HepG2 (cell line): ENCODE results near the gene TMEM50B. TPM values are rescaled to one million over a fixed set of nuclear protein-coding genes. Genes with fewer than 3 reads are reported as not detected.
A peak's percentile ranks its signal among the peaks of the same experiment; 100 is the strongest.

Source experiments
- ETV5 ChIP-seq: IDR thresholded peaks from 2 replicates; pipeline ENCODE4 v1.6.1; 2018; ENCODE audit warnings: missing biosample characterization, missing genetic modification reagents, inconsistent platforms, borderline replicate concordance
- HMGXB4 ChIP-seq, 2 experiments: sonication (generic) in 1 of 2; formaldehyde crosslinking in 1 of 2; IDR thresholded peaks; 2 replicates each; pipeline versions ENCODE4 v1.4.0 to v1.6.1; 2018 to 2020; ENCODE audit warnings: missing genetic modification reagents in 2 of 2, borderline replicate concordance in 1 of 2, low read depth in 1 of 2, mild to moderate bottlenecking in 1 of 2, missing biosample characterization in 1 of 2
- MYC ChIP-seq: sonication (generic); formaldehyde crosslinking; IDR thresholded peaks from 2 replicates; pipeline ENCODE4 v1.9.0; 2021; ENCODE audit warnings: missing genetic modification reagents, borderline replicate concordance
- NR2F6 ChIP-seq, 2 experiments: IDR thresholded peaks; 2 replicates each; pipeline ENCODE4 v1.6.1; 2016; ENCODE audit warnings: antibody characterized with exemption in 1 of 2, mild to moderate bottlenecking in 1 of 2
- TFDP1 ChIP-seq: IDR thresholded peaks from 2 replicates; pipeline ENCODE4 v1.6.1; 2016; ENCODE audit warnings: missing compliant biosample characterization, missing genetic modification reagents, borderline replicate concordance
- YEATS4 ChIP-seq: sonication (generic); formaldehyde crosslinking; IDR thresholded peaks from 2 replicates; pipeline ENCODE4 v1.4.0; 2020; ENCODE audit warnings: missing genetic modification reagents, borderline replicate concordance
- ZNF44 ChIP-seq: sonication (generic); formaldehyde crosslinking; IDR thresholded peaks from 2 replicates; pipeline ENCODE4 v1.5.1; 2020; ENCODE audit warnings: mild to moderate bottlenecking, missing genetic modification reagents
- ZNF607 ChIP-seq: sonication (generic); formaldehyde crosslinking; IDR thresholded peaks from 2 replicates; pipeline ENCODE4 v1.5.1; 2020; ENCODE audit warnings: missing genetic modification reagents, mild to moderate bottlenecking, borderline replicate concordance
- ZNF720 ChIP-seq: sonication (generic); formaldehyde crosslinking; IDR thresholded peaks from 2 replicates; pipeline ENCODE4 v1.4.0; 2020; ENCODE audit warnings: missing genetic modification reagents
- polyA plus RNA-seq, 8 experiments: library from polyadenylated mRNA; depleted of rRNA in 3 of 8; stranded (reverse) in 7 of 8; unstranded in 1 of 8; fragments of >200 nt; fragmentation: Illumina TruSeq in 4 of 8; extraction: Trizol in 4 of 8; gene quantifications; 2 replicates each; pipeline versions ENCODE4 v1.2.1 to v1.2.3, GENCODE V29; 2011 to 2016; ENCODE audit warnings: low read depth in 4 of 8, missing spikeins in 1 of 8, mixed read lengths in 1 of 8; ENCODE audit not compliant: insufficient read depth in 1 of 8
- total RNA-seq, 5 experiments: library from RNA; depleted of rRNA; stranded (reverse); fragments of >200 nt; fragmentation: Illumina TruSeq; extraction: Trizol; gene quantifications; 2 replicates each; pipeline ENCODE4 v1.2.3, GENCODE V29; 2016; ENCODE audit warnings: low read depth in 1 of 5
- TF ChIP-seq, protein P1 (sequence below): sonication (generic); formaldehyde crosslinking; IDR thresholded peaks from 2 replicates; pipeline ENCODE4 v1.4.0; 2020; ENCODE audit warnings: mild to moderate bottlenecking, missing genetic modification reagents
- TF ChIP-seq, protein P2 (sequence below): sonication (generic); formaldehyde crosslinking; IDR thresholded peaks from 2 replicates; pipeline ENCODE4 v1.4.0; 2020; ENCODE audit warnings: missing genetic modification reagents
- TF ChIP-seq, protein P3 (sequence below): fragments of 450-650 bp; IDR thresholded peaks from 2 replicates; pipeline ENCODE4 v1.6.1; 2016

The TMEM50B gene
- total and polyA plus RNA-seq, 2 of the 13 experiments (the other 11 are each of a cell fraction or from before 2014, with no cell fraction given), result 29.9 to 46.3 TPM

GRCh38 chr21:33403786-33404585 lies 75.8 kb downstream of the TMEM50B start (continued):
- no peak for TF ChIP-seq ZNF607 (CRISPR knock-in tag)
- no peak for TF ChIP-seq ZNF44 (CRISPR knock-in tag)
- peak; percentile 32; the same call in 1 of the 2 replicates for TF ChIP-seq TFDP1
- TF ChIP-seq ZNF720 (CRISPR knock-in tag), result no peak
- TF ChIP-seq, protein P1, sequence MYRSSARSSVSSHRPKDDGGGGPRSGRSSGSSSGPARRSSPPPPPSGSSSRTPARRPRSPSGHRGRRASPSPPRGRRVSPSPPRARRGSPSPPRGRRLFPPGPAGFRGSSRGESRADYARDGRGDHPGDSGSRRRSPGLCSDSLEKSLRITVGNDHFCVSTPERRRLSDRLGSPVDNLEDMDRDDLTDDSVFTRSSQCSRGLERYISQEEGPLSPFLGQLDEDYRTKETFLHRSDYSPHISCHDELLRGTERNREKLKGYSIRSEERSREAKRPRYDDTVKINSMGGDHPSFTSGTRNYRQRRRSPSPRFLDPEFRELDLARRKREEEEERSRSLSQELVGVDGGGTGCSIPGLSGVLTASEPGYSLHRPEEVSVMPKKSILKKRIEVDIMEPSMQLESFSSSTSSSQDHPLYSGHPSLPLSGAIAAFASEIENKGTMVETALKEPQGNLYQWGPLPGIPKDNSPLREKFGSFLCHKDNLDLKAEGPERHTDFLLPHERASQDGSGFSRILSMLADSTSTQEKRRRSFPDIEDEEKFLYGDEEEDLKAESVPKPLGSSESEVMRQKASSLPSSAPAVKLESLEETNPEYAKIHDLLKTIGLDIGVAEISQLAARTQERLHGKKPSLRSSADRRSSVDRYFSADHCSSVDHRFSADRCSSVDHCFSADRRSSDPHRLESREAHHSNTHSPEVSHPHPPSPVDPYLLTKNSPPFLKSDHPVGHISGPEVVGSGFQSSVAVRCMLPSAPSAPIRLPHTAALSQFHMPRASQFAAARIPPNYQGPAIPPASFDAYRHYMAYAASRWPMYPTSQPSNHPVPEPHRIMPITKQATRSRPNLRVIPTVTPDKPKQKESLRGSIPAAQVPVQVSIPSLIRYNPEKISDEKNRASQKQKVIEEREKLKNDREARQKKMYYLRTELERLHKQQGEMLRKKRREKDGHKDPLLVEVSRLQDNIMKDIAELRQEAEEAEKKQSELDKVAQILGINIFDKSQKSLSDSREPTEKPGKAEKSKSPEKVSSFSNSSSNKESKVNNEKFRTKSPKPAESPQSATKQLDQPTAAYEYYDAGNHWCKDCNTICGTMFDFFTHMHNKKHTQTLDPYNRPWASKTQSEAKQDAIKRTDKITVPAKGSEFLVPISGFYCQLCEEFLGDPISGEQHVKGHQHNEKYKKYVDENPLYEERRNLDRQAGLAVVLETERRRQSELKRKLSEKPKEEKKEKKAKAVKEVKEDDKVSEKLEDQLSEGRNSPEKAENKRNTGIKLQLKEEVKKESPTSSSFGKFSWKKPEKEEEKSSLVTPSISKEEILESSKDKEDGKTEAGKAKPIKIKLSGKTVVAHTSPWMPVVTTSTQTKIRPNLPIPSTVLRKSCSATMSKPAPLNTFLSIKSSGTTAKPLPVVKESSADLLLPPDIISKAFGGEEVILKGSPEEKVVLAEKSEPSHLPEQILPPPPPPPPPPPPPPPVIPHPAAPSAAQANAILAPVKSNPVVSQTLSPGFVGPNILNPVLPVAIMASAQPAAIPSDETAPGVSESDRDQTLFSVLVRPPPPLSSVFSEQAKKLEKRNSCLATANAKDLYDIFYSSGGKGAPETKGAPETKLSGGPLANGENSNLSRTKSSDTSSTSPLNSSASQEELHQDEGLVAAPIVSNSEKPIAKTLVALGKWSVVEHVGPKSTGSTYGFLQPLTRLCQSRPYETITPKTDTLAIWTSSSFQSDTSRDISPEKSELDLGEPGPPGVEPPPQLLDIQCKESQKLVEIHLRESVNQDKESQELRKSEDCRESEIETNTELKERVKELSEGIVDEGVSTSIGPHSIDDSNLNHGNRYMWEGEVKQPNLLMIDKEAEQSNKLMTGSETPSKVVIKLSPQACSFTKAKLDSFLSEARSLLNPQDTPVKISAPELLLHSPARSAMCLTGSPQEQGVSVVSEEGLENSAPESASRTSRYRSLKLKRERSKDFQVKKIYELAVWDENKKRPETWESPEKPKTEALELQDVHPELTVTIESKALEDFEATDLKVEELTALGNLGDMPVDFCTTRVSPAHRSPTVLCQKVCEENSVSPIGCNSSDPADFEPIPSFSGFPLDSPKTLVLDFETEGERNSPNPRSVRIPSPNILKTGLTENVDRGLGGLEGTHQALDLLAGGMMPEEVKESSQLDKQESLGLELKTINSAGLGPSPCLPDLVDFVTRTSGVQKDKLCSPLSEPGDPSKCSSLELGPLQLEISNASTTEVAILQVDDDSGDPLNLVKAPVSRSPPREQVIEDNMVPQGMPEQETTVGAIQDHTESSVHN (CRISPR knock-in tag), result no peak
- TF ChIP-seq YEATS4 (CRISPR knock-in tag), result peak; percentile 12; the same call in 1 of the 2 replicates
- TF ChIP-seq ETV5 (CRISPR knock-in tag), result no peak
- no peak for TF ChIP-seq MYC (CRISPR knock-in tag)
- TF ChIP-seq, protein P2, sequence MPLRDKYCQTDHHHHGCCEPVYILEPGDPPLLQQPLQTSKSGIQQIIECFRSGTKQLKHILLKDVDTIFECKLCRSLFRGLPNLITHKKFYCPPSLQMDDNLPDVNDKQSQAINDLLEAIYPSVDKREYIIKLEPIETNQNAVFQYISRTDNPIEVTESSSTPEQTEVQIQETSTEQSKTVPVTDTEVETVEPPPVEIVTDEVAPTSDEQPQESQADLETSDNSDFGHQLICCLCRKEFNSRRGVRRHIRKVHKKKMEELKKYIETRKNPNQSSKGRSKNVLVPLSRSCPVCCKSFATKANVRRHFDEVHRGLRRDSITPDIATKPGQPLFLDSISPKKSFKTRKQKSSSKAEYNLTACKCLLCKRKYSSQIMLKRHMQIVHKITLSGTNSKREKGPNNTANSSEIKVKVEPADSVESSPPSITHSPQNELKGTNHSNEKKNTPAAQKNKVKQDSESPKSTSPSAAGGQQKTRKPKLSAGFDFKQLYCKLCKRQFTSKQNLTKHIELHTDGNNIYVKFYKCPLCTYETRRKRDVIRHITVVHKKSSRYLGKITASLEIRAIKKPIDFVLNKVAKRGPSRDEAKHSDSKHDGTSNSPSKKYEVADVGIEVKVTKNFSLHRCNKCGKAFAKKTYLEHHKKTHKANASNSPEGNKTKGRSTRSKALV (CRISPR knock-in tag), result no peak
- TF ChIP-seq HMGXB4 (CRISPR knock-in tag; IDR thresholded peaks at IDR 0.05; ENCODE audit: borderline replicate concordance in 1 of 2, low read depth in 1 of 2), result peak; percentile 33 to 37; a peak in 2 of 4 replicates
- no peak for TF ChIP-seq NR2F6 (IDR thresholded peaks at IDR 0.05)
- TF ChIP-seq NR2F6 (CRISPR knock-in tag; IDR thresholded peaks at IDR 0.05), result no peak
- TF ChIP-seq, protein P3, sequence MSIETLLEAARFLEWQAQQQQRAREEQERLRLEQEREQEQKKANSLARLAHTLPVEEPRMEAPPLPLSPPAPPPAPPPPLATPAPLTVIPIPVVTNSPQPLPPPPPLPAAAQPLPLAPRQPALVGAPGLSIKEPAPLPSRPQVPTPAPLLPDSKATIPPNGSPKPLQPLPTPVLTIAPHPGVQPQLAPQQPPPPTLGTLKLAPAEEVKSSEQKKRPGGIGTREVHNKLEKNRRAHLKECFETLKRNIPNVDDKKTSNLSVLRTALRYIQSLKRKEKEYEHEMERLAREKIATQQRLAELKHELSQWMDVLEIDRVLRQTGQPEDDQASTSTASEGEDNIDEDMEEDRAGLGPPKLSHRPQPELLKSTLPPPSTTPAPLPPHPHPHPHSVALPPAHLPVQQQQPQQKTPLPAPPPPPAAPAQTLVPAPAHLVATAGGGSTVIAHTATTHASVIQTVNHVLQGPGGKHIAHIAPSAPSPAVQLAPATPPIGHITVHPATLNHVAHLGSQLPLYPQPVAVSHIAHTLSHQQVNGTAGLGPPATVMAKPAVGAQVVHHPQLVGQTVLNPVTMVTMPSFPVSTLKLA, result no peak
